NCI-H1105 treated with DMSO at 0.1 percent for 48 hours (cell line): ENCODE data around the gene P2RX3.
"Not testable (repeated sequence)": the region's sequence is repeated elsewhere in the genome, so short reads cannot be mapped to it uniquely, and the experiment has no call there.

ENCODE experiments used
- DNase-seq: peaks from one replicate; lab custom pipeline; 2025; lab: John Stamatoyannopoulos, UW

The P2RX3 gene

DNA sequence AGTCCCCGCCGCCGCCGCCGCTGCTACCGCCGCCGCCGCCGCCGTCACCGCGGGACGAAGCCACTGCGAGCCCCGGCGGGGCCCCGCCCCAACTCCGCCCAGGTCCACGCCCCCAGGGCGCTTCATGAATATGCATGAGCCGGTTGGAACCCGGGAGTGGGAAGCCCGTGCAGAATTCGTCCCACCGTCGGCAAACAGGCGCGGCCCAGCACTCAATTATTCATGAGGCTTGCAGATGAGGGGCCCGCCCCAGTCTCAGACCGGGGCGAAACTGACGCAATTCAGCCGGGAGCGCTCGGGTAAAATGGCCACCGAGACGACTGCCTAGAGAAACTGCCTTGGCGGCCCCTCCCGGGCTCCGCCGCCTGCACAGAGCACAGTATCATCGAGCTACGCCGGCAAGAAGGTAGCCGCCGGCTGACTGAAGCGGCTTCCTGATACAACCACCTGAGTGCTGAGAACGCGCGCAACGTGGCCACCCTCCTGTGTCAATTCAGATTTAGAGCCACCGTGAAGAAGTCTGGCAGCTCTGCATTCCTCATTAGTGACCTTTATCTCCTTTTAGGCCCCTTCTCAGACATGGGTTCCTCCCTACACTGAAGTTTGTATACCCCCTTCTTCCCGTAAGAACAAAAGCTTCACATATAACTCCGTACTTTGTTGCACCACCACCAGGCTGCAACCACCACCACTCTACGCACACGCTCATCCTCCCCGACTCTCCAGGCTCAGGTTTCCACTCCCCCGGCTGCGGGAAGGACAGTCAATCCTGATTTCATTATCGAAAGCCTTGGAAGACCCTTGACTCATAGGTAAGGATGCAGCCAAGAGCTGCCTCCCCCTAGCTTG is 13.0 kb upstream of the P2RX3 start, which contains the start of gene TNKS1BP1:
Gene TNKS1BP1, minus strand, starts transcription at position 67 of the 849 bp plus-strand sequence. CDS start 3,067 bp downstream, outside the sequence.
- peak; percentile 94 for DNase-seq

DNA sequence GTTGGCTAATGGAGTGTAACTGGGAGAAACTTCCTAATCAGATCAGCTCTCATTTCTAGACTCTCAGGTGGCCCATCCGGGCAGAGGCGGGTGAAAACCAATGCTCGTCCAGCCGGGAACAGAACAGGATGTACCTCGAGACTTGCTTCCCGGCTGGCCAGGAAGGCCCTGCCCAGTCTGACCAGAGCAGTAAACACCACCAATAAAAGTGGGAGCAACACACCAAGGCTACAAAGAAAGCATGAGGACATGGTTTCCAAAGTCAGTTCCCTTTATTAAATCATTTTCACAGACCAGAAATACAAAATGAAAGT is 12.5 kb upstream of the P2RX3 start:
- no peak for DNase-seq

DNA sequence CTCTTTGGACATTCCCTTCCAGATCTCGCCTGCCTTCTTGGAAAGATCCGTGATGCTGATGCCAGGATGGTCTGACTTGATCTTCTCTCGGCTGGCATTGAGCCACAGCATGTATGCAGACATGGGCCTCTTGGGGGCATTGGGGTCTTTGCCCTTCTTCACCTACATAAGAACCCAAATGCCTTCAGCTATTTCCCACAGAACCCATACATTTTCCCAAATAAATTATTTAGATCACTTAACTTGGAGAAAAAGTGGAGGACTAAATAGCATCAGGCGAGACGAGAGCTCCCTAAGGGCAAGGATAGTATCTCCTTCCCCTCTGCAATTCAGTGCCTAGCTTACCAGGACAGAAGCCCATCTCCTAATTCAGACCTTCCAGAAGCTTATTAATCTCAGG is 10.4 kb upstream of the P2RX3 start:
- DNase-seq: no peak

DNA sequence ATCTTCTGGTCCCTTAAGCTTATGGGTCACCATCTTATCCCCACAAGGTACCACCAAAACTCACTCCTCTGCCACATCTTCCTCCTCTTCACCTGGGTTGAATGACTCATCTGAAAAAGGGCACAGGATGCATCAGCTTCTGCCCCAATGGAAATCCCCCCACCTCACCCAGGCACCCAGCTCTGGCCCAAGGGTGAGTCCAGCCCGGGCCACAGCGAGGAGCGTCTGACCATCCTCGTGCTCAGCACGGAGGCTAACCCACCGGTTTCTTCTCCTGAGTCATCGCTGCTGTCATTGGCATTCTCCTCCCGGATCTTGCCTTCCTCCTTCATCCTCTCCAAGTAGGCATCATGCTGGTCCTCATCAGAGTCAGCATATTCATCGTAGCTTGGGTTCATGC is 8.1 kb upstream of the P2RX3 start:
- no peak for DNase-seq

DNA sequence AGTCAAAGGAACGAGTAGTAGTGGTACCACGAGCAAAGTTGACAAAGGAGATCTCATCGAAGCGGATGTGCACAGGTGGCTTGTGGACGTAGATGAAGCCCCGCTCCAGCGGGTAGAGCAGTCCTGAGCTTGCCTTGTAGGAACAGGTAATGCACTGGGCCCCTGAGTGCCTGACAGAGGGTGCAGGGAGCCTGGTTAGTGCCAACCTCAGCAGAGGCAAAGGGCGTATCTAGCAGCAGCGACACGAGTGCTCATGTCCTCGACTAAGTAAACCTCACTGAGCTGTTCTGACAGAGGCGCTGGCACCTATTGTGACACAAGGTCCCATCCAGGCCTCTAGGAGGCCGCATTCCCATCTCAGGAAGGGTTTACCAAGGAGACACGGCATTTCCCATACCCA is 6.4 kb upstream of the P2RX3 start:
- no peak for DNase-seq

DNA sequence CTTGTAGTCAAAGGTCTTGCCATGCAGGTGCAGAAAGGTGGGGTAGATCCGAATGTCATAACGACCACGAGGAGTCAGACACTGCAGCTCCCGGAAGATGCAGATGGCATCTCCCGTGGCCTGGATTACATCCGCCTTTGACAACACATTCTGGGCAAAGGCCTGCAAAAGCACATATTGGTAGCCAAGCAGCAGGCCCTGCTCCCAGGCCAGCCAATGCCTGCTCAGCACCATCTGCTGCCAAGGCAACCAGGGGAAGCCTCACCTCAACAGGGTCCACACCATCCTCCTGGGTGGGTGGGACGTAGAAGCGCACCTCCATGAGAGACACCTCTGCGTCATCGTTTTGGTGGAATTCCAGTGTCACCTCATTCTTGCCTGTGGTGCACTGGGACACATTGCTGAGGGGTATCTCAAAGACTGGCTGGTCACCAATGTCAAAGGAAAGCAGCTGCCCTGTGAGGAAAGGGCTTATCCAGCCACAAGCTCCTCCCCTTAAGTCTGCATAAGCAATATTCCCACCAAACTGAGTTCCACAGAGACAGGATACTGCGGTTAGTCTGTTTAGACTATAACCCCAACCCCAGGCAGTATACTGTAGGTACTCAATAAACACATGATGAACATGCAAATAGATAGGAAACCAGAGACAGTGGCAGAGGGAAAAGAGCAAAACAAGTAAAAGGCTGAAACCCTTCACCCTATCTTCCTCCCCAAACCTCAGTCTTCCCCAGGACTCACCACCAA is 5.3 kb upstream of the P2RX3 start:
- DNase-seq: no peak

DNA sequence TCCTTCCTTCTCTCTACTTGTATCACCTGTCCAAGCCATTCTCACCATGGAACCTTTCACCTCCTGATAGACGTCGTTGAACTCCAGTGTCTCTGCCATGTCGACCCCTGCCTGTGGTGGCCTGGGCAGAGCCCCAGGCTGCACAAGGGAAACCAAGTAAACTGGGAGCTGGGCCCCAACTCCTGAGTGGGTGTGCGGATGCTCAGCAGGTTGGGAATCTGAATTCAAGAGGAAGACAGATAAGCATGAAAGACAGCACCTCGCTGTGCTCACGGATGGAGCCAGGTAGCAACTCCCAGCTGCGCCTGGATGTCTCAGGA is 3.2 kb upstream of the P2RX3 start:
- DNase-seq: no peak

DNA sequence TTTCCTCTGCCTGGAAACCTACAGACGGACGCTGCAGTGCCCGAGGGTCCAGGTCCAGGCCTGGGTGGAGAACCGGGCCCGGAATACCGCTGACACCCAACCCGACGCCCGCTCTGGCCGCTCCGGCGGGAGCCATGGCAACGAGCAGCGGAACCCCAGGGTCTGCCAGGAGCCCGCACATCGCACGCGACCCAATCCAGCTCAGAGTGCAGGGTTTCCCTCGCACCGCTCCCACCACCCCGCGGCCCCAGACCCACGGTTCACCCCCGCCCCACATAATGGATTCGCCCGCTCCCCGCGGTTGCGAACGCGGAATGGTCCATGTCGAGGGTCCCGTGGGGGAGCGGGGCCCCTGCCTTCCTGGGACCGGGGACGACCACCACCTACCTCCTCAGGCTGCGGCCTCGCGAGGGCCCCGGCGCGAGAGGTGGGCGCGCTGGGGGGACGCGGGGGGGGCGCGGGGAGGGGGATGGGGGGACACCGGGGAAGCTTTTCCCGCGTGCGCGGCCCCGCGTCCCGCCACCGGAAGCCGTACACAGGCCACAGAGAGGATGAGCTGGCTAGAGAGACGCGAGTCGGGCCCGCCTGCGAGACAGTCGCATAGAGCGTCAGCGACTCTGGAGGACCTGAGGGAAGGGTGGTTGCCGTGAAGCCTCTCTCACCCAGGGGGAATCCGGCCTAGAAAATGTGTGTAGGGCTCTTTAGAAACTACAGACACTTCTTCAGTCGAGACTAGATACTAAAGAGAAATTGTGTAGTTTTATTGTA is 2.6 kb upstream of the P2RX3 start, which contains the start of gene SSRP1:
Gene SSRP1, minus strand, starts transcription at position 550 of the 768 bp plus-strand sequence. CDS start 771 bp downstream, outside the sequence.
- peak; percentile 87 for DNase-seq

DNA sequence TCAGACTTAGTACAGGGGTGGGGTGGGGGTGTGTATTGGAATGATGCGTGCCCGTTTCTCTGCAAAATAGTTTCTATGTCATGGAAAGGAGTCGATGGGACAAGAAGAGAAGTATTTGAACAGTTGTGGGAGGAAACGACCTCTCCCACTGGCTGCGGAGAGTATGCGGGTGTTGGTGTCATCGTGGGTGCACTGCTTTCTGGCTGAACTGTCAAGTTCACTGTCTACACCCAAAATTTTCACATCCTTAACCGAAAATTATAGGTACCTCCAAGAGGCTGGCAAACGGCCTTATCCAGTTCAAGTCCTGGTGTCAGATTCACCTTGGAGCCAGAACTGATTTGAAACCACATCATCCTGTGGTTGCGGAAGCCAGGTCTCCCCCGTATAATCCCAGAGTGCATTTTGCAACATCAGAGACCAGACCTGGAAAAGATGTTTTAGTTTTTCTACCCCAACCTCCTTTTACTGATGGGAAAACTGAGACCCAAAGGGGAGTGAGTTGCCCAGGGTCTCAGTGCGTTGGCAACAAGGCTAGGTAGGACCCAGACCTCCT is 2.0 kb upstream of the P2RX3 start:
- no peak for DNase-seq

DNA sequence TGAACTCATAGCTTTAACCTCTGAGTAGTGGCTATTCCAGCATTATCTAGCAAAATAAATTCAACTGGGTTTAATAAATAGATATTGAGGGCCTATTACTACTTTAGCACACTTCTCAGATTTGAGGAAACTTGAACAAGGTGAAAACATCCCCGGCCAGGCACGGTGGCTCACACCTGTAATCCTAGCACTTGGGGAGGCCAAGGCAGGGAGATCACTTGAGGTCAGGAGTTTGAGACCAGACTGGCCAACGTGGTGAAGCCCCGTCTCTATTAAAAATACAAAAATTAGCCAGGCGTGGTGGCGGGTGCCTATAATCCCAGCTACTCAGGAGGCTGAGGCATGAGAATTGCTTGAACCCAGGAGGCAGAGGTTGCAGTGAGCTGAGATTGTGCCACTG is 1.3 kb upstream of the P2RX3 start:
- DNase-seq: not testable (repeated sequence)

DNA sequence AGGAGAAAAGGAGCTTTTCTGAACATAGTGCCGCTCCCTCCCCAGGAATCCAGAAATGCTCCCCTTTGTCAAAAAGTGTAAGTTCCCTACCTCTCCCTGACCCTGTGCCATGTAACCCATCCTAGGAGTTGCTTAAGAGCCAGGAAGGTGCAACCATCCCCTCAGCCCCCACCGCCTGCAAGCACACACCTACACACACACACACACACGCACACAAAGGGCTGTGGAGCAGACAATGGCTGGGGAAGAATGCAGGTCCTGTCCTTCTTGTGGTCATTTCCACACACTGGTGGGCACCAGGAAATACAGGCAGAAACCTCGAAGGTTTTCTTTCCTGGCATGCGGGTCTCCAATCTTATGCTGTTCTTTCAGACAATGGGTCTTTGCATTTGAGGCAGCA is 1.2 kb downstream of the P2RX3 start:
- no peak for DNase-seq

DNA sequence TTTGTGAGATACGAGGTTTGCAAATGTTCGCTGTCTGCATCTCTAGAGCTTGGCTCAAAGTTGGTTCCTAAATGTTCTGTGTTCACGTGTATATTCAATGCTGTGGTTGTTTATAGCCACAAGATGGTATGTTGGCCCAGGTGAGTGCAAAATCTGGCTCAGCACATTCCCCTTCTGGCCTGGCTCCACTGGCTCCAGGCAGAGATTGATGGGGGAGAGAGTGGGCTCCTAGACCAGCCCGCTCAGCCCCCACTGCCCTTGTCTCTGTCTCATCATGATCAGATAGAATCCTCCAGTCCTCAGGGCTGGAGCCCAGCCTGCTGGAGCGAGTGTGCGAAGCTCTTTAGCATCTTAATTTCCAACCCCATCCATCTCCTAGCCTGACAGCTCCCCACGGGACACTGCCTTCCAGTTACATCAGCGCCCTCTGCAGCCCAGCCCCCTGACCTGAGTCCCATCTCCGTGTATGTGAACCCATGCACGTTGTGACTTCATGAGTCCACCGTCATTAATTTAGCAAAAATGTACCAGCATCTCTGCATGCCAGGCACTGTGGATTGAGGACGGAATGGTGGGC is 2.0 kb downstream of the P2RX3 start:
- no peak for DNase-seq

DNA sequence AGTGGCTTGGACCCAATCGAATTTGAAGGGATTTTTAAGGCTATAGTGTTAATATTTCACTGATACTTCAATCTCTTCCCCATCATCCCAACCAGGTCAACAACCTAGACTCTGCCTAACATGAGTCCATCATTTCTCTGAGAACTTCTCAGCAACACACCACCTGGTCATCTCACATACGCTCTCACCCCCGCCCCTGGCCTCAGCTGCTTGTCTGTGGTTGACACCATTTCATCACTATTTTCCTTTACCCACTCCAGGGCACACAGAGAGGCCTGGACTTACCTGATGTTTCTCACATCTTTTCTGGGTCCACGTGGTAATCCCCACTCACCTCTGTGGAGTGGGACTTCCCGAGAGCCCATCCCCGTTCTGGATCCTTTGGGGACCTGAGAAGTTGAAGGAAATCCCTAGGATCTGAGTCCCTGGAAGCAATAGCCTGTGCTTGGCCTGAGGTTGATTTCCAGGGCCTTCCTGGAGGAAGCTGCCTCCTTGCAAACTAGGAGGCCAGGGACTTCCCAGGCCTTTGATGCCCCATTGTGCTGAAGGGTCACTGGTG is 3.2 kb downstream of the P2RX3 start:
- DNase-seq: no peak

DNA sequence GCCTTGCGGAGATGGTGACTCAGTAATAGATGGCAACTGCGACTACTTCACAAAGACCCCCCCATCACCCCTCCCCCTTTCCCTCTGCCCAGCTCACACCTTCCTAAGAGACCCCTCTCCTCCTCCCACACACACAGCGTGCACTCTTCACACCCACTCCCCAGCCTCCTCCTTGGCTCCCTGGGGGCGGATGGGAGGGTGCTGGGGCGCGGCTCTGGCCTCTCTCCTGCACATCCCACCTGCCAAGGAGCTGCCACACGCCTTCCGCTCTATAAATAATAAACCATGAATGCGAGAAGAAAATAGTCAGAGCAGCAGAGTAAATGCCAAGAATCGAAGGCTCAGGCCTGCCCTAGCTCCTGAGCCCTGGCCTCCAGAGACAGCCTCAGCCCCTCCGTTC is 4.5 kb downstream of the P2RX3 start:
- DNase-seq: no peak

DNA sequence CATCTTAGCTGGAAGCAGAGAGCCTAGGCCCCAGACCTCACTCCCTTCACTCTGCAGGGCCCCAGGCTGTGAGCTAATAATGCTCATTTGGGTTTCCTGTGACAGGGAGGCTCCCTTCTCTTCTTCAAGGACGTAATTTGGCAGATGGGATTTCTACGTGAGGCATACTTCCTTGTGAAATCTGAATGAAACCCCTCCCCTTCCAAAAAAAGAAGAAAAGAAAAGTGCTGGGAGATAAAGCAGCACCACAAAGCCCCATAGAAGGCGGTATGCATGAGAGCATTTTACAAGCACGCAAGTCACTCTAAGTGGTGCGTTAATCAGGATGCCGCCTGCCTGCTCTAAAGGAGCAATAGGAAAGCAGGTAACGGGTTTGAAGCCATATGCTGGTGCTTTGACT is 5.7 kb downstream of the P2RX3 start:
- no peak for DNase-seq

DNA sequence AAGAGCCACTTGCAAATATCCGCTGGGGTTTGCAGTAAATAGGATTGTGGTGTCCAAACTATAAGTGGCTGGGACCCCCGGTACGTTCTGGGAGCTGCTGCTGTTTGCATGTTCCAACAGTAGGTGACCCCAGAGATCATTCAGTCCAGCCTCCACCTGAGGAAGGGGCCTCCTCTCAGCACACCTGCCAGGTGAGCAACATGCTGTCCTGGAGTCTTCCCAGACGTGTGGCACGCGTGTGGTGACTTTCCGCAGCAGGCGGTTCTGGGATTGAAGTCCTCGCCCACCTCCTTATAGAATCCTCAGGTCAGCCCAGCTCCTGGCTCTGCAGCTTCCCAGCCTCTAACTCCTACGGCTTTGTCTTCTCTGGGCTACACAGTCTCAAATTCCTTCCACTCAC is 6.7 kb downstream of the P2RX3 start:
- no peak for DNase-seq

DNA sequence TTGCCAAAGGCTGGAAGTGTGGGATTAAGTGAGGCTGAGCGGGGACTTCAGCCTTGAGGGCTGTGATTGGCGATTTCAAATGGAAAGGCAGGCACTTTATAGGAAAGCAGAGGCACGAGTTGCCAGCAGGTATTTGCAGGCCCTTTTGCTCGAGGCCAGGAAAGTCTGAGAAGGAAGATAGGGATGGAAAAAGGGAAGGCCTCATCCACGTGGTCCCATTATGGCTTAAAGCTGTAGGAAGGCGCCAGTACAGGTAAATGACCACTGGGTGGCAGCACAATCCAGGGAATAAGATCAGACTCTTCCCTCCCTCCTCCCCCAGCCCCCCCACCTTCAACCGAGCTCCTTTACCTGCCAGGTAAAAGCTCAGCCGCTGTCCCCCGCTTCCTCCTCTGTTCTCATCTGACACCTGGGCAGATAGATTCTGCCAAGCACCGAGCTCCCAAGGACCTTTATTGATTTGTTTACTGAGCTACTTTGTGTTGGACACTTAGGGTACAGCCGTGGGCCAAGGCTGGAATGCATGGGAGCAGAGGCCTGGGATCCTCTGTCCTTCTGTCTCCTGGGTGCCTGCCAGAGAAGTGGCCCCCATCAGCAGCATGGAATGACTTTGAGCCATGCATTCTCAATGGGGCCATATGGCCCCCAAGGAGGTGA is 7.5 kb downstream of the P2RX3 start:
- DNase-seq: peak; percentile 75

DNA sequence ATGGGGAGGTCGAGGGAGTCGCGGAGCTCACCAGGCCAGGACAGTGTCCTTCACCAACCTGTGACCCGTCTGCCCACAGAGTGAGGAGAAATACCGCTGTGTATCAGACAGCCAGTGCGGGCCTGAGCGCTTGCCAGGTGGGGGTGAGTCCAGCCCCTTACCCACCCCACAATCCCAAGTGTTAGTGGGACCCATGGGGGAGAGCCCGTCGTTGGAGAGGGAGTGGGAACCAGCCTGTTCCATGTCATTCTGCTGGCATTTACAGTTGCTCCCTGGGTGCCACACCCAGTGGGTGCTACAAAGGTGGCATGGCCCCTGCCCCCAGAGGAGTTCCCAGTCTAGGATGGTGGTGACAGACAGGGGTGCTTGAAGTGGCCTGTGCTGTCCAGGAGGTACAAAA is 9.2 kb downstream of the P2RX3 start:
- DNase-seq: no peak

DNA sequence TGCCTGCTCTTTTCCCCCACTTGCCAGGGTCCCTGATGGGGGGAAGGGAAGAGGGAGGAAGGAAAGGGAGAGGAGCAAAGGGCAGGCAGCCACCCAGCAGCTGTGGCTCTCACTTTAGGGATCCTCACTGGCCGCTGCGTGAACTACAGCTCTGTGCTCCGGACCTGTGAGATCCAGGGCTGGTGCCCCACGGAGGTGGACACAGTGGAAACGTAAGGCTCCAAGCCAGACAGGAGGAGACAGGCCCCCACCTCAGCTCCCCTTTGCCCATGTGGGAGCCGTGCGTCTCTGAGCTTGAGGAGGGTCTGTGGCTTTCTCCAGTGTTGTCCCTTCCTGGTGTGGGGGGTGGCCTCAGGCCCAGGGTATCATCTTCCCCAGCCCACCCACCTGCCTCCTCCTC is 9.9 kb downstream of the P2RX3 start:
- no peak for DNase-seq

DNA sequence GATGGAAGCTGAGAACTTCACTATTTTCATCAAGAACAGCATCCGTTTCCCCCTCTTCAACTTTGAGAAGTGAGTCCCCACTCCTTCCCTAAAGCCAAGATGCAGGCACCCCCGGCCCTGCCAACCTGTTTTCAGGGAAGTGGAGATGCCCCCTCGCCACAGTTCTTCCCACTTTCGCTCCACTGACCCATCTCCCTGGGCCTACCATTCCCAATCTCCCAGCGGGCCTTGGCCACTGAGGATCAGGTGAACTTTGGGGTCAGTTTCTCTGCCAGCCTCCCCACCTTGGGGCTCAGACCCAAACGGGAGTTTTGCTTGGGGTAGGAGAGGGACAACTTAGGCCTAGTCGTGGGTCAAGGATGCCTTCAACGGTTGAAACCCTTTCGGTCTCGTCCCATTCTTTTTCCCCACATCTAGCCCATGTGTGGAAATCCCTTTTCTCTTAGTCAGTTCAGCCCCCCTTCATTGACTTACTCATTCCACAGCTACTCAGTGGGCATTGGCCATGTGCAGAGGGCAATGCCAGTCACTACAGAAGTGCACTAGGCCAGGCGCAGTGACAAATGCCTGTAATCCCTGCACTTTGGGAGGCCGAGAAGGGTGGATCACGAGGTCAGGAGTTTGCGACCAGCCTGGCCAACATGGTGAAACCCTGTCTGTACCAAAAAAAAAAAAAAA is 10.6 kb downstream of the P2RX3 start:
- no peak for DNase-seq
